ENCODE measurements around the gene RAD18. TPM values are rescaled to one million over a fixed set of nuclear protein-coding genes. Genes with fewer than 3 reads are reported as not detected.

The RAD18 gene
- total RNA-seq, 2 donors from 2014 or later, result 12.2 to 15.6 TPM

- Histone ChIP-seq H3K9me3 (no peaks in the 10 kb centered on the region), H3K27me3 (replicated peaks; ENCODE audit: insufficient read depth) (no peaks in the 10 kb centered on the region), H3K27ac (no peak overlapping the region), H3K4me3 (no peak overlapping the region), H3K36me3 (no peaks in the 10 kb centered on the region), H3K4me1 (replicated peaks) (no peaks in the 10 kb centered on the region)
- no peak for DNase-seq (ENCODE audit: low spot score)
- intact Hi-C loops (cut with DNase I), result no loop called here
- TF ChIP-seq CTCF (IDR thresholded peaks at IDR 0.05) (no peak), POLR2A (IDR thresholded peaks at IDR 0.05) (no peak), POLR2AphosphoS5 (IDR thresholded peaks at IDR 0.05) (no peak)
These were observed 11.1 kb downstream of the RAD18 start for GRCh38 chr3:8952130-8952529.

- Histone ChIP-seq H3K9me3 (no peaks in the 10 kb centered on the region), H3K27ac (no peak overlapping the region), H3K27me3 (replicated peaks; ENCODE audit: insufficient read depth) (no peaks in the 10 kb centered on the region), H3K36me3 (no peaks in the 10 kb centered on the region), H3K4me1 (replicated peaks) (no peaks in the 10 kb centered on the region), H3K4me3 (no peak overlapping the region)
- no peak for TF ChIP-seq POLR2AphosphoS5 (IDR thresholded peaks at IDR 0.05)
- no peak for TF ChIP-seq CTCF (IDR thresholded peaks at IDR 0.05)
- TF ChIP-seq POLR2A (IDR thresholded peaks at IDR 0.05), result no peak
- 60% methylated on average over 3 of the region's 3 CpGs for WGBS
- intact Hi-C loops (cut with DNase I), result no loop called here
- DNase-seq (ENCODE audit: low spot score), result no peak
These were observed 17.2 kb downstream of the RAD18 start for GRCh38 chr3:8945890-8946600.

- no peak for TF ChIP-seq POLR2A (IDR thresholded peaks at IDR 0.05)
- no peak for TF ChIP-seq POLR2AphosphoS5 (IDR thresholded peaks at IDR 0.05)
- no peak for TF ChIP-seq CTCF (IDR thresholded peaks at IDR 0.05)
- 83% methylated on average over 4 of the region's 4 CpGs for WGBS
- no peak overlapping the region for H3K4me3 ChIP-seq
- H3K27ac ChIP-seq, result no peak overlapping the region
- H3K27me3 ChIP-seq (replicated peaks; ENCODE audit: insufficient read depth), result no peaks in the 10 kb centered on the region
- intact Hi-C loops (cut with DNase I), result no loop called here
- H3K36me3 ChIP-seq, result no peaks in the 10 kb centered on the region
- no peaks in the 10 kb centered on the region for H3K9me3 ChIP-seq
- no peaks in the 10 kb centered on the region for H3K4me1 ChIP-seq (replicated peaks)
- no peak for DNase-seq (ENCODE audit: low spot score)
These were observed 20.4 kb downstream of the RAD18 start for GRCh38 chr3:8942746-8943488.

GRCh38 chr3:8942115-8942514 lies 21.2 kb downstream of the RAD18 start:
- Histone ChIP-seq H3K4me1 (replicated peaks) (no peaks in the 10 kb centered on the region), H3K27me3 (replicated peaks; ENCODE audit: insufficient read depth) (no peaks in the 10 kb centered on the region), H3K4me3 (no peak overlapping the region), H3K9me3 (no peaks in the 10 kb centered on the region), H3K36me3 (no peaks in the 10 kb centered on the region), H3K27ac (no peak overlapping the region)
- intact Hi-C loops (cut with DNase I), result no loop called here
- TF ChIP-seq POLR2AphosphoS5 (IDR thresholded peaks at IDR 0.05) (no peak), CTCF (IDR thresholded peaks at IDR 0.05) (no peak), POLR2A (IDR thresholded peaks at IDR 0.05) (no peak)
- DNase-seq (ENCODE audit: low spot score), result no peak
- WGBS, result 81% methylated on average over 4 of the region's 4 CpGs

- H3K27ac ChIP-seq, result peak overlapping the region in 1 of 2 donors; percentile 64
- no peak overlapping the region for H3K4me3 ChIP-seq
- no peak for DNase-seq (ENCODE audit: low spot score)
- no peaks in the 10 kb centered on the region for H3K9me3 ChIP-seq
- no peaks in the 10 kb centered on the region for H3K36me3 ChIP-seq
- H3K27me3 ChIP-seq (replicated peaks; ENCODE audit: insufficient read depth), result no peaks in the 10 kb centered on the region
- H3K4me1 ChIP-seq (replicated peaks), result no peaks in the 10 kb centered on the region
- TF ChIP-seq CTCF (IDR thresholded peaks at IDR 0.05) (peak in 2 of 4 experiments; percentile 18 to 21), POLR2A (IDR thresholded peaks at IDR 0.05) (no peak)
- intact Hi-C loops (cut with DNase I), result no loop called here
- WGBS, result 75% methylated on average over 1 of the region's 1 CpG
These were observed 25.3 kb downstream of the RAD18 start for GRCh38 chr3:8938021-8938420.
